NCI-H526 (cell line): ENCODE results near the gene MMRN1.

Experiments used
- DNase-seq, 2 experiments: peaks; one replicate each; lab custom pipeline; 2025; lab: John Stamatoyannopoulos, UW

MMRN1 gene

GRCh38 chr4:89998469-89999011, 103.9 kb downstream of the MMRN1 start:
- DNase-seq = no peak

- DNase-seq = no peak
These were observed 106.4 kb downstream of the MMRN1 start for GRCh38 chr4:90001023-90001422.

GRCh38 chr4:90002441-90003062, 107.9 kb downstream of the MMRN1 start:
- no peak for DNase-seq
